Sigmoid colon (tissue), 7 donors: ENCODE results near the gene WRAP73. TPM values are rescaled to one million over a fixed set of nuclear protein-coding genes. Genes with fewer than 3 reads are reported as not detected.

Experiments
- DNase-seq: peaks from one replicate; pipeline ENCODE4 v3.0.0-alpha.2; 2019
- H3K27ac ChIP-seq, 4 donors: fragments of 200-600 bp; sonication (generic); one replicate each; pipeline ENCODE4 v1.5.1; 2016 to 2019; ENCODE audit warnings: mild to moderate bottlenecking in 1 of 4
- H3K27me3 ChIP-seq, 3 donors: fragments of 200-600 bp; sonication (generic); one replicate each; pipeline ENCODE4 v1.5.1; 2019; ENCODE audit warnings: mild to moderate bottlenecking in 1 of 3
- H3K36me3 ChIP-seq, 4 donors: fragments of 200-600 bp; sonication (generic); one replicate each; pipeline ENCODE4 v1.5.1; 2016 to 2019
- H3K4me1 ChIP-seq, 4 donors: fragments of 200-600 bp; sonication (generic); one replicate each; pipeline ENCODE4 v1.5.1; 2017 to 2019
- H3K4me3 ChIP-seq, 4 donors: fragments of 200-600 bp; sonication (generic); one replicate each; pipeline ENCODE4 v1.5.1; 2017 to 2019; ENCODE audit warnings: mild to moderate bottlenecking in 2 of 4, moderate library complexity in 1 of 4
- H3K9me3 ChIP-seq, 4 donors: fragments of 200-600 bp in 3 of 4; sonication (generic) in 3 of 4; one replicate each; pipeline versions ENCODE4 v1.5.1 to v1.6.1; 2013 to 2019
- EP300 ChIP-seq, 4 donors: sonication (generic); formaldehyde crosslinking; IDR thresholded peaks; one replicate each; pipeline ENCODE4 v1.6.1; 2017; ENCODE audit warnings: antibody characterized with exemption in 4 of 4
- POLR2A ChIP-seq, 2 donors: fragments of 450-650 bp; IDR thresholded peaks; one replicate each; pipeline ENCODE4 v1.6.1; 2016; ENCODE audit warnings: antibody characterized with exemption in 2 of 2, mild to moderate bottlenecking in 2 of 2, moderate library complexity in 2 of 2
- POLR2AphosphoS5 ChIP-seq, 4 donors: sonication (generic); formaldehyde crosslinking; IDR thresholded peaks; one replicate each; pipeline ENCODE4 v1.6.1; 2017; ENCODE audit warnings: antibody characterized with exemption in 4 of 4
- WGBS, 2 donors: extraction: QIAGEN DNeasy Blood & Tissue Kit; methylation state at CpG; one replicate each; pipeline ENCODE4 v1.1.7; 2013; 5-methylcytosine and 5-hydroxymethylcytosine counted together
- intact Hi-C: fragments of 100-400 bp; cut with DNase I; formaldehyde crosslinking; loops from one replicate; pipeline ENCODE4 v1.15.1; 2023
- polyA plus RNA-seq, 3 donors: library from polyadenylated mRNA; stranded (reverse); fragments of 200-250 nt; gene quantifications; one replicate each; pipeline ENCODE4 v1.2.3, GENCODE V29; 2013
- total RNA-seq, 4 donors: library from RNA; depleted of rRNA; stranded (reverse); fragments of >200 nt; gene quantifications; one replicate each; pipeline ENCODE4 v1.1.0, GENCODE V29; 2016
- TF ChIP-seq, protein P1 (sequence below), 4 experiments: fragments of 450-650 bp in 3 of 4; fragments of 200-600 bp in 1 of 4; IDR thresholded peaks; one replicate each; pipeline ENCODE4 v1.5.1; 2016 to 2019; ENCODE audit warnings: antibody characterized with exemption in 4 of 4, mild to moderate bottlenecking in 3 of 4, moderate library complexity in 2 of 4
- donor health status: healthy with polysubstance abuse.
- donor health status: Bipolar disorder and iron deficiency.
- donor health status: healthy.

The WRAP73 gene
- total and polyA plus RNA-seq, 7 donors, result 11.4 to 24.2 (median 17.2) TPM

DNA sequence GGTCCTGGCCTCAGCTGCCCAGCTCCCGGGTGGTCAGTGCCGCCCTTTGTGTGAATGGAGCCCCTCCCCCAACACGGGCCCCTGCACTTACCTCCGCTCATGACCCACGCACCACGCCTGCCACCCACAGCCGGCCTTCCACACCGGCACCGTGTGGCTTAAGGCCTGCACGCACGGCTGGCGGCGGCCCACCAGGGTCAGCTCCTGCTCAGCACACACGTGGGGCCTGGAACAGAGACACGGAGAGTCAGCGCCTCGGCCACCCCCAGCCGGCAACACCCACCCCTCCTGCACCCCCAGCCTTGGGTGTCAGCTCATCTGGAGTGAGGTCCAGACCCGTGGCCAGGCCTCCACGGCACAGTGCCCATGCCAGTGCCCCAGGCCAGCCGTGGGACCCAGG is 47.5 kb downstream of the WRAP73 start:
- no peak for DNase-seq
- H3K4me1 ChIP-seq, result peaks cover 0 to 17% (median 14%) of the 10 kb centered on the region in 4 donors
- TF ChIP-seq EP300 (IDR thresholded peaks at IDR 0.05), result no peak
- TF ChIP-seq, protein P1, sequence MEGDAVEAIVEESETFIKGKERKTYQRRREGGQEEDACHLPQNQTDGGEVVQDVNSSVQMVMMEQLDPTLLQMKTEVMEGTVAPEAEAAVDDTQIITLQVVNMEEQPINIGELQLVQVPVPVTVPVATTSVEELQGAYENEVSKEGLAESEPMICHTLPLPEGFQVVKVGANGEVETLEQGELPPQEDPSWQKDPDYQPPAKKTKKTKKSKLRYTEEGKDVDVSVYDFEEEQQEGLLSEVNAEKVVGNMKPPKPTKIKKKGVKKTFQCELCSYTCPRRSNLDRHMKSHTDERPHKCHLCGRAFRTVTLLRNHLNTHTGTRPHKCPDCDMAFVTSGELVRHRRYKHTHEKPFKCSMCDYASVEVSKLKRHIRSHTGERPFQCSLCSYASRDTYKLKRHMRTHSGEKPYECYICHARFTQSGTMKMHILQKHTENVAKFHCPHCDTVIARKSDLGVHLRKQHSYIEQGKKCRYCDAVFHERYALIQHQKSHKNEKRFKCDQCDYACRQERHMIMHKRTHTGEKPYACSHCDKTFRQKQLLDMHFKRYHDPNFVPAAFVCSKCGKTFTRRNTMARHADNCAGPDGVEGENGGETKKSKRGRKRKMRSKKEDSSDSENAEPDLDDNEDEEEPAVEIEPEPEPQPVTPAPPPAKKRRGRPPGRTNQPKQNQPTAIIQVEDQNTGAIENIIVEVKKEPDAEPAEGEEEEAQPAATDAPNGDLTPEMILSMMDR (IDR thresholded peaks at IDR 0.05), result no peak
- intact Hi-C loops, result no loop called here
- H3K27ac ChIP-seq, result no peak overlapping the region
- H3K9me3 ChIP-seq, result no peaks in the 10 kb centered on the region
- no peak overlapping the region for H3K4me3 ChIP-seq
- WGBS, 2 donors, result 83 to 86% methylated on average over 21 of the region's 21 CpGs
- peaks cover 0 to 20% (median 1%) of the 10 kb centered on the region in 3 donors for H3K27me3 ChIP-seq
- no peaks in the 10 kb centered on the region for H3K36me3 ChIP-seq

GRCh38 chr1:3601743-3602142 is 48.2 kb downstream of the WRAP73 start:
- peaks cover 0 to 19% (median 0%) of the 10 kb centered on the region in 3 donors for H3K27me3 ChIP-seq
- H3K4me3 ChIP-seq, result no peak overlapping the region
- no peak overlapping the region for H3K27ac ChIP-seq
- no peak for TF ChIP-seq POLR2A (IDR thresholded peaks at IDR 0.05)
- TF ChIP-seq EP300 (IDR thresholded peaks at IDR 0.05), result no peak
- no peak for TF ChIP-seq POLR2AphosphoS5 (IDR thresholded peaks at IDR 0.05)
- TF ChIP-seq, protein P1 (IDR thresholded peaks at IDR 0.05), result no peak
- peaks cover 0 to 17% (median 14%) of the 10 kb centered on the region in 4 donors for H3K4me1 ChIP-seq
- no peaks in the 10 kb centered on the region for H3K36me3 ChIP-seq
- no peak for DNase-seq
- H3K9me3 ChIP-seq, result no peaks in the 10 kb centered on the region
- intact Hi-C loops, result no loop called here
- WGBS, 2 donors, result 70 to 80% methylated on average over 16 of the region's 16 CpGs

DNA sequence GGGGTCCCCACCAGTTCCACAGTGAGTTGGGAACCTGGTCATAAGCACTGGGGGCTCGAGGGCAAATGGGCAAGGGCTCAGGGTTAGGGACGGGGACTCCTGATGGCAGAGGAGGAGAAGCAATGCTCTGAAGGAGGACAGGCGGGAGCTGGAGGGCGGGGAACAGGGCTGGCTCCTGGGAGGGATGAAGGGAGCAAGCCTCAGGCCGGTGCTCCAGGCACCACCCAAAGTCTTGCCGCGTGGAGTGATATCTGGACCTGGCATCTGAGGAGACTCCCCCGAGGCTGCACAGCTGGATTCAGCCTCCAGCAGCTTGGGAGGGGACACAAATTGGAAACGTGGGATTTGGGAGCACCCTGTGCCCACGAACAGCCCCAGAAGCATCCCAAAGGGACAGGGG is 49.5 kb downstream of the WRAP73 start:
- TF ChIP-seq POLR2A (IDR thresholded peaks at IDR 0.05), result no peak
- intact Hi-C loops, result no loop called here
- Histone ChIP-seq H3K4me3 (no peak overlapping the region), H3K27me3 (peaks cover 0 to 19% (median 0%) of the 10 kb centered on the region in 3 donors), H3K36me3 (no peaks in the 10 kb centered on the region), H3K27ac (no peak overlapping the region), H3K9me3 (no peaks in the 10 kb centered on the region), H3K4me1 (peaks cover 0 to 17% (median 14%) of the 10 kb centered on the region in 4 donors)
- WGBS, 2 donors, result 58 to 88% methylated on average over 10 of the region's 10 CpGs
- no peak for DNase-seq

DNA sequence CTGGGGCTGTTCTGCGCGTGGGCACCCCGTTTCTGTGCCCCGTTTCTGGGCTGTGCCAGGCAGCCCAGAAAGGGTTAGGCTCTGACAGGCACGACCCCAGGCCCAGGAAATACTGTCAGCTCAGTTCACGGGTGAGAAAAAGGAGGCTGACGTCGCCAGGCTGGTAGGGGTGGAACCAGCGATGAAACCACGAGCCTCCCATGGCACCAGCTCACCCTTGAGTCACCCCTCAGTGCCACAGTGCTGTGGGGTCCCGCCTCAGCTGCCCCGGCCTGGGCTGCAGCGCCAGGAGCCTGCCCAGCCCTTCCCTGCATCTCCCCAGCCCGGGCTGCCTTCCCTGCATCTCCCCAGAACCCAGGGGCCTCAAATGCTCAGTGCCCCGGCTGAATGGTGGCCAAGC is 50.1 kb downstream of the WRAP73 start:
- peaks cover 0 to 17% (median 14%) of the 10 kb centered on the region in 4 donors for H3K4me1 ChIP-seq
- WGBS, 2 donors, result 72 to 74% methylated on average over 15 of the region's 15 CpGs
- TF ChIP-seq EP300 (IDR thresholded peaks at IDR 0.05) (no peak), POLR2AphosphoS5 (IDR thresholded peaks at IDR 0.05) (no peak), POLR2A (IDR thresholded peaks at IDR 0.05) (no peak)
- TF ChIP-seq, protein P1 (IDR thresholded peaks at IDR 0.05), result no peak

GRCh38 chr1:3599286-3599811 is 50.6 kb downstream of the WRAP73 start:
- Histone ChIP-seq H3K9me3 (no peaks in the 10 kb centered on the region), H3K27ac (no peak overlapping the region), H3K36me3 (no peaks in the 10 kb centered on the region), H3K4me3 (no peak overlapping the region), H3K4me1 (peaks cover 0 to 17% (median 14%) of the 10 kb centered on the region in 4 donors), H3K27me3 (peaks cover 0 to 19% (median 0%) of the 10 kb centered on the region in 3 donors)
- DNase-seq, result no peak
- intact Hi-C loops, result no loop called here
- WGBS, 2 donors, result 80 to 83% methylated on average over 16 of the region's 16 CpGs
- TF ChIP-seq, protein P1 (IDR thresholded peaks at IDR 0.05), result no peak
- TF ChIP-seq POLR2AphosphoS5 (IDR thresholded peaks at IDR 0.05) (no peak), EP300 (IDR thresholded peaks at IDR 0.05) (no peak), POLR2A (IDR thresholded peaks at IDR 0.05) (no peak)

More for the DNA sequence above, 50.1 kb downstream of the WRAP73 start:
- H3K9me3 ChIP-seq, result no peaks in the 10 kb centered on the region
- no peak for DNase-seq
- H3K4me3 ChIP-seq, result no peak overlapping the region
- H3K36me3 ChIP-seq, result no peaks in the 10 kb centered on the region
- no peak overlapping the region for H3K27ac ChIP-seq
- intact Hi-C loops, result no loop called here
- peaks cover 0 to 19% (median 0%) of the 10 kb centered on the region in 3 donors for H3K27me3 ChIP-seq
